ENCODE measurements around the gene RNF38. TPM values are rescaled to one million over a fixed set of nuclear protein-coding genes. Genes with fewer than 3 reads are reported as not detected.
"Not testable (repeated sequence)": the region's sequence is repeated elsewhere in the genome, so short reads cannot be mapped to it uniquely, and the experiment has no call there.

Gene RNF38
- total RNA-seq, 1 experiment from 2014 or later, result 6.8 TPM

GRCh38 chr9:36298566-36298965, 101.5 kb downstream of the RNF38 start:
- no peak for DNase-seq (ENCODE audit: extremely low read depth, low read depth)

GRCh38 chr9:36297798-36298197, 102.3 kb downstream of the RNF38 start:
- DNase-seq (ENCODE audit: extremely low read depth, low read depth), result no peak

- DNase-seq (ENCODE audit: extremely low read depth, low read depth), result not testable (repeated sequence)
These were observed 105.1 kb downstream of the RNF38 start for GRCh38 chr9:36294996-36295395.

- DNase-seq (ENCODE audit: extremely low read depth, low read depth), result no peak
These were observed 106.2 kb downstream of the RNF38 start for GRCh38 chr9:36293918-36294317.

- DNase-seq (ENCODE audit: extremely low read depth, low read depth), result no peak
These were observed 106.9 kb downstream of the RNF38 start for GRCh38 chr9:36293171-36293570.

GRCh38 chr9:36292641-36293040, 107.4 kb downstream of the RNF38 start:
- no peak for DNase-seq (ENCODE audit: extremely low read depth, low read depth)

GRCh38 chr9:36290996-36291395, 109.1 kb downstream of the RNF38 start:
- DNase-seq (ENCODE audit: extremely low read depth, low read depth), result no peak

- DNase-seq (ENCODE audit: extremely low read depth, low read depth), result no peak
These were observed 110.1 kb downstream of the RNF38 start for GRCh38 chr9:36289836-36290435.

GRCh38 chr9:36288070-36288469, 112.0 kb downstream of the RNF38 start:
- no peak for DNase-seq (ENCODE audit: extremely low read depth, low read depth)

Other genes starting within 250 kb of the RNF38 start
- not detected in 2 replicates for gene CCIN, start 230.9 kb downstream of the RNF38 start, total RNA-seq (2014; rRNA removed; shearing (Covaris generic))
- gene CLTA, start 209.3 kb downstream of the RNF38 start, total RNA-seq (2014; rRNA removed; shearing (Covaris generic)), result 201 and 224 TPM in 2 replicates
- gene GNE, start 141.8 kb downstream of the RNF38 start, total RNA-seq (2014; rRNA removed; shearing (Covaris generic)), result 22.0 TPM in 2 replicates
- 28.5 and 34.1 TPM in 2 replicates for gene MELK, start 172.6 kb upstream of the RNF38 start, total RNA-seq (2014; rRNA removed; shearing (Covaris generic))